Choroid plexus epithelial cell (primary cell): ENCODE results near the gene MGAT4C.

Source experiments
- DNase-seq: peaks from one replicate; pipeline ENCODE4 v3.0.0-alpha.2; 2010; ENCODE audit warnings: low read depth
- H3K4me3 ChIP-seq: 2 replicates; pipeline ENCODE4 v1.5.1; 2011; ENCODE audit warnings: low read depth, mild to moderate bottlenecking, control low read depth, low read length, moderate library complexity
- CTCF ChIP-seq: conservative IDR thresholded peaks from 2 replicates; pipeline ENCODE4 v1.5.1; 2011; ENCODE audit warnings: low read depth, mild to moderate bottlenecking, control low read depth, inconsistent platforms, low read length, moderate library complexity

Gene MGAT4C

GRCh38 chr12:86254399-86255107 lies 1.6 kb downstream of the MGAT4C start:
- no peak overlapping the region for H3K4me3 ChIP-seq
- peak; percentile 36 for DNase-seq
- TF ChIP-seq CTCF: no peak

- peak; percentile 87 for DNase-seq
- H3K4me3 ChIP-seq: no peak overlapping the region
- no peak for TF ChIP-seq CTCF
Measured at GRCh38 chr12:86249851-86250250, 6.3 kb downstream of the MGAT4C start.

GRCh38 chr12:86249276-86249675 lies 6.9 kb downstream of the MGAT4C start:
- no peak for DNase-seq
- H3K4me3 ChIP-seq: no peak overlapping the region
- TF ChIP-seq CTCF: no peak

GRCh38 chr12:86247871-86248270 lies 8.3 kb downstream of the MGAT4C start:
- DNase-seq: no peak
- no peak overlapping the region for H3K4me3 ChIP-seq
- TF ChIP-seq CTCF: no peak

GRCh38 chr12:86241600-86241999 lies 14.6 kb downstream of the MGAT4C start:
- TF ChIP-seq CTCF: no peak
- no peak for DNase-seq
- H3K4me3 ChIP-seq: no peak overlapping the region

- no peak for TF ChIP-seq CTCF
- DNase-seq: no peak
- no peak overlapping the region for H3K4me3 ChIP-seq
Measured at GRCh38 chr12:86234316-86234855, 21.8 kb downstream of the MGAT4C start.

- DNase-seq: peak; percentile 66
- no peak for TF ChIP-seq CTCF
Measured at GRCh38 chr12:86233126-86233525, 23.1 kb downstream of the MGAT4C start.

More at GRCh38 chr12:86233126-86233525, 23.1 kb downstream of the MGAT4C start:
- H3K4me3 ChIP-seq: no peak overlapping the region
